ENCODE measurements around the gene GPC5.
A peak's percentile ranks its signal among the peaks of the same experiment; 100 is the strongest.

GPC5 gene

GRCh38 chr13:92297971-92298942 lies 899.8 kb downstream of the GPC5 start:
- no peak for DNase-seq (ENCODE audit: extremely low spot score)
- ChIA-PET CTCF (interaction anchor here (0.6 kb wide), 1 partner anchor 190 kb away, joined by 5 read pairs; no protein-coding TSS in a partner anchor), POLR2A (no interaction called here)
- no peak for TF ChIP-seq LEF1 (IDR thresholded peaks at IDR 0.05; ENCODE audit: borderline replicate concordance)
- no peak for TF ChIP-seq FOXM1 (IDR thresholded peaks at IDR 0.05; ENCODE audit: borderline replicate concordance)
- TF ChIP-seq NFRKB (IDR thresholded peaks at IDR 0.05), result no peak
- TF ChIP-seq ARNT (IDR thresholded peaks at IDR 0.05), result no peak
- TF ChIP-seq FOXK2 (IDR thresholded peaks at IDR 0.05), result no peak
- no peak for TF ChIP-seq FOXA1 (IDR thresholded peaks at IDR 0.05)
- no peak for TF ChIP-seq ELF4 (IDR thresholded peaks at IDR 0.05)
- no peak for TF ChIP-seq L3MBTL2 (conservative IDR thresholded peaks at IDR 0.05)
- no peak for TF ChIP-seq CTBP1 (IDR thresholded peaks at IDR 0.05; ENCODE audit: borderline replicate concordance)
- no peak for TF ChIP-seq SUZ12 (IDR thresholded peaks at IDR 0.05)
- no peak for TF ChIP-seq TARDBP (IDR thresholded peaks at IDR 0.05)
- no peak for TF ChIP-seq BHLHE40 (IDR thresholded peaks at IDR 0.05; ENCODE audit: borderline replicate concordance)
- TF ChIP-seq ZNF384 (IDR thresholded peaks at IDR 0.05), result no peak
- TF ChIP-seq HDGF (IDR thresholded peaks at IDR 0.05; ENCODE audit: borderline replicate concordance), result no peak
- TF ChIP-seq SP1 (IDR thresholded peaks at IDR 0.05), result no peak
- TF ChIP-seq PKNOX1 (IDR thresholded peaks at IDR 0.05), result no peak

GRCh38 chr13:92300651-92301050 lies 902.2 kb downstream of the GPC5 start:
- no peak for DNase-seq (ENCODE audit: extremely low spot score)
- ChIA-PET CTCF (no interaction called here), POLR2A (no interaction called here)
- TF ChIP-seq LEF1 (IDR thresholded peaks at IDR 0.05; ENCODE audit: borderline replicate concordance) (no peak), SUZ12 (IDR thresholded peaks at IDR 0.05) (no peak), PKNOX1 (IDR thresholded peaks at IDR 0.05) (no peak), TARDBP (IDR thresholded peaks at IDR 0.05) (no peak), ZNF384 (IDR thresholded peaks at IDR 0.05) (no peak), FOXM1 (IDR thresholded peaks at IDR 0.05; ENCODE audit: borderline replicate concordance) (no peak), SP1 (IDR thresholded peaks at IDR 0.05) (no peak)

- CTCF ChIA-PET, result no interaction called here
- POLR2A ChIA-PET, result no interaction called here
- no peak for TF ChIP-seq BHLHE40 (IDR thresholded peaks at IDR 0.05; ENCODE audit: borderline replicate concordance)
- no peak for TF ChIP-seq HDGF (IDR thresholded peaks at IDR 0.05; ENCODE audit: borderline replicate concordance)
- TF ChIP-seq TARDBP (IDR thresholded peaks at IDR 0.05), result no peak
- TF ChIP-seq ARNT (IDR thresholded peaks at IDR 0.05), result no peak
- TF ChIP-seq FOXA1 (IDR thresholded peaks at IDR 0.05), result no peak
- no peak for TF ChIP-seq FOXM1 (IDR thresholded peaks at IDR 0.05; ENCODE audit: borderline replicate concordance)
- TF ChIP-seq NFRKB (IDR thresholded peaks at IDR 0.05), result no peak
- no peak for TF ChIP-seq CTBP1 (IDR thresholded peaks at IDR 0.05; ENCODE audit: borderline replicate concordance)
- TF ChIP-seq ZNF384 (IDR thresholded peaks at IDR 0.05), result no peak
- TF ChIP-seq SP1 (IDR thresholded peaks at IDR 0.05), result no peak
- no peak for DNase-seq (ENCODE audit: extremely low spot score)
These were observed 905.0 kb downstream of the GPC5 start for GRCh38 chr13:92303428-92303827.

GRCh38 chr13:92307752-92308151 lies 909.3 kb downstream of the GPC5 start:
- TF ChIP-seq L3MBTL2 (conservative IDR thresholded peaks at IDR 0.05) (no peak), NFRKB (IDR thresholded peaks at IDR 0.05) (no peak), ELF4 (IDR thresholded peaks at IDR 0.05) (no peak), FOXM1 (IDR thresholded peaks at IDR 0.05; ENCODE audit: borderline replicate concordance) (no peak), PKNOX1 (IDR thresholded peaks at IDR 0.05) (peak; percentile 53), ZNF384 (IDR thresholded peaks at IDR 0.05) (no peak)
- no peak for DNase-seq (ENCODE audit: extremely low spot score)
- ChIA-PET POLR2A (no interaction called here), CTCF (no interaction called here)

- CTCF ChIA-PET, result no interaction called here
- POLR2A ChIA-PET, result no interaction called here
- no peak for TF ChIP-seq SP1 (IDR thresholded peaks at IDR 0.05)
- TF ChIP-seq FOXM1 (IDR thresholded peaks at IDR 0.05; ENCODE audit: borderline replicate concordance), result no peak
- TF ChIP-seq ELF4 (IDR thresholded peaks at IDR 0.05), result no peak
- no peak for DNase-seq (ENCODE audit: extremely low spot score)
These were observed 914.4 kb downstream of the GPC5 start for GRCh38 chr13:92312823-92313222.

- TF ChIP-seq LEF1 (IDR thresholded peaks at IDR 0.05; ENCODE audit: borderline replicate concordance), result no peak
- no peak for TF ChIP-seq BHLHE40 (IDR thresholded peaks at IDR 0.05; ENCODE audit: borderline replicate concordance)
- TF ChIP-seq TARDBP (IDR thresholded peaks at IDR 0.05), result no peak
- no peak for TF ChIP-seq ELF4 (IDR thresholded peaks at IDR 0.05)
- TF ChIP-seq ZNF384 (IDR thresholded peaks at IDR 0.05), result no peak
- TF ChIP-seq L3MBTL2 (conservative IDR thresholded peaks at IDR 0.05), result no peak
- TF ChIP-seq SUZ12 (IDR thresholded peaks at IDR 0.05), result no peak
- CTCF ChIA-PET, result no interaction called here
- POLR2A ChIA-PET, result no interaction called here
- DNase-seq (ENCODE audit: extremely low spot score), result no peak
These were observed 915.0 kb downstream of the GPC5 start for GRCh38 chr13:92313382-92313781.

Data from HEK293T (cell line).